Heart left ventricle (tissue), 13 donors: ENCODE results near the gene CLEC4E.

Source experiments
- POLR2A ChIP-seq, 2 donors: fragments of 450-650 bp; IDR thresholded peaks; one replicate each; pipeline ENCODE4 v1.6.1; 2017; ENCODE audit warnings: antibody characterized with exemption in 2 of 2, mild to moderate bottlenecking in 2 of 2, moderate library complexity in 2 of 2
- TF ChIP-seq, protein P1 (sequence below), 12 donors: fragments of 200-600 bp; sonication (generic) in 4 of 12; IDR thresholded peaks; one replicate each; pipeline versions ENCODE4 v1.5.0 to v1.8.0; 2018 to 2022; ENCODE audit warnings: antibody characterized with exemption in 12 of 12, mild to moderate bottlenecking in 5 of 12
- donor health status: ischemic (EF 13 %, LVEDD 7.1; RV severe dilation, severe dysfunction).
- donor health status: DM: no; HTN: yes; CAD: no.
- donor health status: DM: no; HTN: no; CAD: no.
- donor health status: ischemic (EF 25% LVEDD 6.9; RV normal size, moderate dysfunction).
- donor health status: ischemic (EF 25% LVEDD 5.7; RV mildly dilated, moderate dysfunction).
- donor health status: ischemic (EF 35%, LVEDD 5.7; RV mildly dilated, moderate dysfunction).
- donor health status: nonischemic (EF 11% LVEDD 7.7; RV severe dilation, severe dysfunction).
- donor health status: DM: yes; HTN: yes; CAD: no.
- donor health status: PGD.
- donor health status: ischemic (EF 29% LVEDD 5.4; RV normal size, mild dysfunction).
- donor health status: nonischemic (EF 23%, LVEDD 6.1; RV moderate dilation, normal function).

DNA sequence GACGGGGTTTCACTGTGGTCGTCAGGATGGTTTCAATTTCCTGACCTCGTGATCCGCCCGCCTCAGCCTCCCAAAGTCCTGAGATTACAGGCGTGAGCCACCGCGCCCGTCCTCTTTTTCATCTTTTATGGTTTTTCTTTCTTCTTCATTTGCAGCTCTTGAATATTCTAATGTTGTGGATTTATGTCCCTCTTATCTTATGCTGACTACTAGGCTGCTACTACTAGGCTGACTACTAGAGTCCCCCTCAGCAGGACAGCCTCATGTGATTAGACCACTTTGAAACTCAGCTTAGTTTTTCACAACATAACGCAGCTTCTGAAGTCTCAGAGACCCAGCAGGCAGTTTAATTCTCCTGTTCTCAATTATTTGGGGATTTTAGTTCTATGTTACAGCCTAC is 857 bp upstream of the CLEC4E start:
- no peak for TF ChIP-seq POLR2A (IDR thresholded peaks at IDR 0.05)
- TF ChIP-seq, protein P1, sequence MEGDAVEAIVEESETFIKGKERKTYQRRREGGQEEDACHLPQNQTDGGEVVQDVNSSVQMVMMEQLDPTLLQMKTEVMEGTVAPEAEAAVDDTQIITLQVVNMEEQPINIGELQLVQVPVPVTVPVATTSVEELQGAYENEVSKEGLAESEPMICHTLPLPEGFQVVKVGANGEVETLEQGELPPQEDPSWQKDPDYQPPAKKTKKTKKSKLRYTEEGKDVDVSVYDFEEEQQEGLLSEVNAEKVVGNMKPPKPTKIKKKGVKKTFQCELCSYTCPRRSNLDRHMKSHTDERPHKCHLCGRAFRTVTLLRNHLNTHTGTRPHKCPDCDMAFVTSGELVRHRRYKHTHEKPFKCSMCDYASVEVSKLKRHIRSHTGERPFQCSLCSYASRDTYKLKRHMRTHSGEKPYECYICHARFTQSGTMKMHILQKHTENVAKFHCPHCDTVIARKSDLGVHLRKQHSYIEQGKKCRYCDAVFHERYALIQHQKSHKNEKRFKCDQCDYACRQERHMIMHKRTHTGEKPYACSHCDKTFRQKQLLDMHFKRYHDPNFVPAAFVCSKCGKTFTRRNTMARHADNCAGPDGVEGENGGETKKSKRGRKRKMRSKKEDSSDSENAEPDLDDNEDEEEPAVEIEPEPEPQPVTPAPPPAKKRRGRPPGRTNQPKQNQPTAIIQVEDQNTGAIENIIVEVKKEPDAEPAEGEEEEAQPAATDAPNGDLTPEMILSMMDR (IDR thresholded peaks at IDR 0.05), result no peak
